UCSD-AML1 (cell line): ENCODE results near the gene ZMYM2.

Source experiments
- DNase-seq: peaks from one replicate; lab custom pipeline; 2025; ENCODE audit not compliant: unreplicated experiment; lab: John Stamatoyannopoulos, UW

The ZMYM2 gene

DNA sequence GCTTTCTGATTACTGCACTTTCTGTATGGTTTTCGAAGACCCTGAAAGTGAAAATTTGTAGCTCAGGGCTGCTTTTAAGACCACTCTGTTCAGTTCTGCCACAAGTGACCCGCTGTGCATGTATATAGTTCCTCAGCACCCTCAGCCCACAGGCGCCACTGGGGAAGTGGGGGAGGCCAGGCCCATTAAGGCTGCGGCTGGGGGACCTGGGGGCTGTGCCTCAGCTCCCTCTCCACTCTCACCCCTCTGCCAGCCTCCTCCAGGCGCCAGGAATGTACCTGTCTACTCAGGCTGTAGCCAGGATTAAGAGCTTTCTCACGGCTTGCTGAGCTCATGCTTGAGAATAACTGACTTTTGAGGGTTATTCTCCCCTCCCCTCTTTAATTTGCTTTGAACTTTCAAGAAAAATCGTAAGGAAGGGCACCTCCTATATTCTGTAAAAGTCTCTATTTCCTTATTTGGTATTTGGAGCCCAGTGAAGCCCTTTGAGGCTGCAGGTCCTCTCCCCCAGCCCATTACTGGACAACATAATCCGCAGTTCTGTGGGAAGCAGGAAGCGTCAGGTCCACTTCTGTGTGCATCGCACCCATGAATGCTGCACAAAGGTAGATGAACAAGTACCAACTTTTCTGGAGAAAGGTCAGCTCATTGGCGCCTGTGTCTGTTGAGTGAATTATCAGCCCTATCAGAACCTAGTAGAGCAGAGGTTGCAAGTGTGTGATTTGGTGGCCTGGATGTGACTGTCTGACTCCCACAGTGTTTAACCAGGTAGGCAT, 172.7 kb downstream of the ZMYM2 start:
- no peak for DNase-seq

GRCh38 chr13:20132052-20132634, 173.6 kb downstream of the ZMYM2 start:
- DNase-seq = no peak

DNA sequence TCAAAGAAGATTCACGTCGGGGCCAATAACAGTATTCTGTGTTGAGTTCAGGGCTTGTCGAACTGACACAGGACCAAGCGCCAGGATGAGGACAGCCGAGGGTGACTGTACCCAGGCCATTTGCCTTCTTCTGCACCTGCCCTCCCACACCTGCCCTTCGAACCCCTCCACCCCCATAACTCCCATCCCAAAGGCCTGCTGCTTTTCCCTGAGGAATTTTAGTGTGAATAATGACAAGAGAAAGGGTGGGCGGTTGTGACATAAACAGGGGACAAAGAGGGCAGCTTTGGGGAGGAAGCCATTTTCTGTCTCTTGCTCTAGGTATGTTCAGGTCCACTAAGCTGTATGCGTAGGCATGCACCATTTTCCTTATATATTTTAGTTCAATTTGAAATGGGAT, 176.2 kb downstream of the ZMYM2 start:
- no peak for DNase-seq

DNA sequence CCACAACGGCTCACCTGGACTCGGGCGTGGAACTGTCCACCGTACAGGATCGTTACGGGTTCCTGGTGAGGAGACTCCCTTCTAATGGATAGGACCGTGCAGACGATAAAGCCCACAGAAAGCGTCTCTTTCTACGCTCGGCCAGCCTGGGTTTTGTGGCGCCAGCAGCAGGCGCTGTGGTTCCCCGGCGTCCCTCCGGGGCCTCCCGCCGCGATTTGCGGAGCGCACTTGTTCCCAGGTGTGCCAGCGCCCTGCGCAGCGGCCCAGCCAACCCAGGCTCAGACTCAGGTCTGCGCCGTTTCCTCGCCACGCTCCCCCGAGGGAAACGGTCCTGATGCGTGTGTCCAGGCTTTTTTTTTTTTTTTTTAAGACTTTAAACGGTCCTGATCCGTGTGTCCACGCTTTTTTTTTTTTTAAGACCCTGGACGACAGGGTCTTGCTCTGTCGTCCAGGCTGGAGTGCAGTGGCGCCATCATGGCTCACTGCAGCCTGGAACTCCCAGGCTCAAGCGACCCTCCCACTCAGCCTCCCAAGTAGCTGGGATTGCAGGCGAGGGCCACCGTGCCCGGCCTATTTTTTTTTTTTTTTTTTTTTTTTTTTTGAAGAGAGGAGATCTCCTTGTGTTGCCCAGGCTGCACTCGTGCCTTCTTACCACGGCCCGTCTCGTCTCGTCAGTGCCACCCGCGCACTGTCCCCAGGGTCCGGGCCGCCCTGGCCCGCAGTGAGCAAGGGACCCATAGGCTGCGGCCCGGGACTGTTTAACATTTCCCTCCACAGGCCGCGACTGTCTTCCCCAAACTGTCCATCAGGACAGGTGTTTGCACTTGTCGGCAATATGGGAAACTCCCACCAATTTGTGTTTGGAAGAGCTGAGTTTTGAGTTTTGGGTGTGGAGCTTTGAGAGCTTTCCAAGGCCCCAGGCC, 178.5 kb downstream of the ZMYM2 start:
- DNase-seq = no peak

GRCh38 chr13:20137875-20138274, 179.3 kb downstream of the ZMYM2 start:
- DNase-seq = no peak

- no peak for DNase-seq
Measured at GRCh38 chr13:20140487-20140886, 182.0 kb downstream of the ZMYM2 start.
